LNCaP clone FGC (cell line): ENCODE results near the gene PPP2CA.
"Not testable (repeated sequence)": the region's sequence is repeated elsewhere in the genome, so short reads cannot be mapped to it uniquely, and the experiment has no call there.

Source experiments
- DNase-seq: peaks from one replicate; pipeline ENCODE4 v3.0.0-alpha.2; 2011; ENCODE audit warnings: low read depth
- H3K4me3 ChIP-seq: 2 replicates; pipeline ENCODE4 v1.5.1; 2011; ENCODE audit warnings: mild to moderate bottlenecking, low read depth, low read length, control low read depth
- CTCF ChIP-seq: IDR thresholded peaks from 2 replicates; pipeline ENCODE4 v1.5.1; 2012; ENCODE audit warnings: mild to moderate bottlenecking; ENCODE audit not compliant: control insufficient read depth, insufficient read depth; ENCODE audit errors: extremely low read depth

The PPP2CA gene

GRCh38 chr5:134263801-134264200 is 37.9 kb upstream of the PPP2CA start:
- TF ChIP-seq CTCF, result no peak
- no peak for DNase-seq

GRCh38 chr5:134262629-134263028 is 36.8 kb upstream of the PPP2CA start:
- not testable (repeated sequence) for DNase-seq, H3K4me3 ChIP-seq

More at GRCh38 chr5:134263801-134264200, 37.9 kb upstream of the PPP2CA start:
- no peak overlapping the region for H3K4me3 ChIP-seq

GRCh38 chr5:134258896-134259295 is 33.0 kb upstream of the PPP2CA start:
- TF ChIP-seq CTCF, result no peak
- no peak overlapping the region for H3K4me3 ChIP-seq
- DNase-seq, result no peak

- no peak overlapping the region for H3K4me3 ChIP-seq
- no peak for DNase-seq
- TF ChIP-seq CTCF, result no peak
Measured at GRCh38 chr5:134257176-134257575, 31.3 kb upstream of the PPP2CA start.

GRCh38 chr5:134255418-134256150 is 29.7 kb upstream of the PPP2CA start:
- no peak for DNase-seq
- no peak overlapping the region for H3K4me3 ChIP-seq
- no peak for TF ChIP-seq CTCF

GRCh38 chr5:134253368-134254153 is 27.7 kb upstream of the PPP2CA start:
- not testable (repeated sequence) for DNase-seq, H3K4me3 ChIP-seq

GRCh38 chr5:134252671-134253070 is 26.8 kb upstream of the PPP2CA start:
- H3K4me3 ChIP-seq, result no peak overlapping the region
- no peak for DNase-seq
- no peak for TF ChIP-seq CTCF

- TF ChIP-seq CTCF, result no peak
- H3K4me3 ChIP-seq, result no peak overlapping the region
- DNase-seq, result no peak
Measured at GRCh38 chr5:134250949-134251348, 25.1 kb upstream of the PPP2CA start.
